Stimulated activated naive CD8-positive, alpha-beta T cell treated with anti-CD3 and anti-CD28 coated beads, Interleukin-15, Interleukin-2, amounts not matched to agents 100 U/mL and 50 U/mL, for 24 hours (primary cell): Measurements from ENCODE around the gene DNAJC6.

ENCODE experiments used
- ATAC-seq: fragments of 150-1000 bp; cut with Tn5 transposase; one replicate; pipeline ENCODE4 v1.10.0; 2021
- DNase-seq: peaks from one replicate; pipeline ENCODE4 v3.0.0; 2021

DNAJC6 gene

DNA sequence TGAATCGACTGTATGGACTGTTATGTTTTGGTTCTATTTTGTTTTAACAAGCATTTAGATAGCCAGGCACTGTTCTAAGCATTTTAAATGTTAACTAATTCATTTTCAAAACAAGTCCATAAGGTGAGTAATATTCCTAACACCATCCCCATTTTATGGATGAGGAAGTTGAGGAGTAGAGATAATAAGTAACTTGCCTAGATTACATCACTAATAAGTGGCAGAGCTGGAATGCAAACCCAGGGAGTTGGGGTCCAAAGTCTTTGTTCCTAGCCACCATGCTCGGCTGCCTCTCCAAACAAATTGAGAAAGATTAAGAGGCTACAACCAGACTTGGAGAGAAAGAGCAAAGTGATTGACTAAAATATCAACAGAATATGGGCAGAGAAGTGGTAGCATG lies 98.5 kb downstream of the DNAJC6 start:
- DNase-seq (no peak), ATAC-seq (no peak)

DNA sequence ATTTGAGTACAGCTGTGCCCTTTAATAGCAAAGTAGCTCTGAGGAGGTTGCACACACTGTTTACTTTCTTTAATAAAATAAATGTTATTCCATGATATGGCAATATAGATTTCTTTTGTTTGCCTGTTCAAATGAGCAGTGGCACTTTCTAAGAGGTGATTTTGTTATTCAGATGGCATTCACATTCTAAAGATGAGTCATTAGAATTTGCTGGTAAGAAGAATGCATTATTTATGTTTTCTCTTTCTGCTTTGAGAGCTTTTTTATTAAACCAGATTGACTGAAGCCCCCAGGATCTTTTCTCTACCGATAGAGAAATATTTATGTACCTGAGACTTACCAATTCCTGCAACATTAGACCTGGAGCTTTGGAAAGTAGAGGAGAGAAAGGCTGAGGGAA lies 100.0 kb downstream of the DNAJC6 start:
- DNase-seq: no peak
- ATAC-seq: no peak

DNA sequence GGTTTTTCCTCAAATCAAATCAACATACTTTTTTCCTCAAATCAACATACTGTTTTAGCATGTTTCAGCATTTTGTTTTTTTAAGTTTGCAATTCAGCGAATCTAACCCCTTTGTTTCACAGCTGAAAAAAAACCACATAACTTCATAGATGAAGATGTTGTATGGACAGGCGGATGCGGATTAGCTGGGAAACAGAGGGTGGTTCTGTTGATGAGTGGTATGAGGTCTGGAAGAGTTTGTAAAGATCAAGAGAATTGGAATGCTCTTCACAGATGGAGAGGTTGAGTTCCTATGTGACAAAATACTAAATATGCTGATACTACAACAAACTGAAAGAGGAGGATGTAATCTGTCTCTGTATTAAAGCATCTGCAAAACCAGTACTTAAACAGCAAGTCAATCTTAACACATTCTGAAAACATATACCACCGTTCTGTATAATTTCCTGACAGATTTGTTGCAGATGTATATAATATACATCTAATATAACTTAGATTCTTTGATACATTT lies 100.5 kb downstream of the DNAJC6 start:
- no peak for ATAC-seq
- DNase-seq: no peak

DNA sequence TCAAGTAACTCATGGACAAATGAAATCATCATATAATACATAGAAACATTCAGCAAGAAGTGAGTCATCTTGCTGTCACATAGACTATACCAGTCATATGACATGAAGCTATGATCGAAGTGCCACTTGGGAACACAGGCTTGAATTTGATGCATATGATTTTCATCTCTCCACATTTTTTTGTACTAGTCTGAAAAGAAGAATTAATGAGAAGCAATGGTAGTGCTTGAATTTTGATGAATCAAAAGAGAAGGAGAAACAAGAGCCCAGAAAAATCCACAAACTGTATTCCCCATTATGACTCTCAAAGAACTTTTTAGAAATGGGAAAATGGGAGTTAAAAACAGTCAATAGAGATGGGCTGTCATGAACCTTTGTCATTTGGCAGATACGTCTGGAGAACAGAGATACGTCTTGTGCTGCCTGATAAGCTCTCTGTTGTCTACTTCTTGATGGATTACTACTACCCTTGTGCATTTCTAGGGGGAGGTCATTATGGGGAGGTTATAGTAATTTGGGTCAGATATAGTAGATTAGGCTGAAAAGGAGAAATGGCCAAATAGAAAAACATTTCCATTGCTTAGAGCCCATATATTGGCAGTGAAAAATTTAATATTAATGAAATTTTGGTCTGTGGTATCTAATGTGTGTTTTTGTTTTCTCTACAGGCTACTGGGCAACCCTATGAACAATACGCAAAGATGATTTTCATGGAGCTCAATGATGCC lies 103.1 kb downstream of the DNAJC6 start:
- DNase-seq (no peak), ATAC-seq (peak; percentile 61)

DNA sequence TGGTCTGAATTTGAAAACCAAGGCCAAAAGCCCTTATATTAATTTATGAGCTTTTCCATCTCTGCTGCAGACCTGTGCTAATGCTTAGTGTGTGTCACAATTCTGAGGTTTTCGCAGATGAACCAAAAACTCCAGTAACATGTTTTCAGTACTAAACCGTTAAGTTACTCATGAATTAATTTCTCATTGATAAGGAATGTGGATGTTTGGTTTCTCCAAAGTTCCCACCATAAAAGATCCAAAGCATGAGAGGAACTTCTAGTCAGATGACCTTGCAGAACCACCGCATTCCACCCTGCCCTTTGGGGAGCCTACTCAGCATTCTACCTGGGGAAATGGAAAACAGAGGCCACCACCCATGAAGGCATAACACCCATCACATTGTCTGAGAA lies 103.6 kb downstream of the DNAJC6 start:
- no peak for ATAC-seq
- DNase-seq: no peak

DNA sequence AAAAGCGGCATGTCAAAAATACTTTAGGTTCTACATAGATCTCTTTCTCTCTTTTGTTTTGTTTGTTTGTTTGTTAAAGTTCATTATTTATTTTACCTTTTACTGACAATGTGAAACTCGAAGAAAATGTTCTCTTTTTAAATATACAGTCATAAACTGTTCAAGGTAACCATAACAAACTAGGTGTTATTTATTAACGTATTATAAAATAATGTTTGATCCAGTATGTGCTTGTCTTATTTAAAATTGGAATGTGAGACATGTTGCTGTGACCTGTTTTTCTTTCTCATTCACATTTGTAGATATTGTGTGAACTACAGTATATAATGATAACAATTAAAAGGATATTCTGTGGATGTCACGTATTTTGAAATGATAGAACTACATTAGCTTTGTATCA lies 105.2 kb downstream of the DNAJC6 start:
- ATAC-seq (no peak), DNase-seq (no peak)

DNA sequence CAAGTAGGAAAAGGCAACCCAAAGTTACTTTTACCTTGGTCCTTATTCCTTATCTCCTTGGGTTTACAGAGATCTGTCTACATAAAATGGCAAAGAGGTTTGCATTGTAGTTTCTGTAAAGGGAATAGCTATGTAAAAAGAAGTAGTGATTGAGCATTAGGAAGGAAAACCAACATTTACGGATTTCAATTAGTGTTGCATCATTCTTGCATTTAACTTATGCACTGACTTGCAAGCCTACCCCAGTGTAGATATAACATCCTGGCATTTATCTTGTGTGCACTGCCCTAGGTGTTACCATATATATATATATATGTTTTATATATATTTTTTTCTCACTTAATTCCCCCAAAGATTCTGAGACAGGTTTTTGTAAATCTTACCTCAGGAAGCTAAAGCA lies 107.4 kb downstream of the DNAJC6 start:
- ATAC-seq (no peak), DNase-seq (no peak)

DNA sequence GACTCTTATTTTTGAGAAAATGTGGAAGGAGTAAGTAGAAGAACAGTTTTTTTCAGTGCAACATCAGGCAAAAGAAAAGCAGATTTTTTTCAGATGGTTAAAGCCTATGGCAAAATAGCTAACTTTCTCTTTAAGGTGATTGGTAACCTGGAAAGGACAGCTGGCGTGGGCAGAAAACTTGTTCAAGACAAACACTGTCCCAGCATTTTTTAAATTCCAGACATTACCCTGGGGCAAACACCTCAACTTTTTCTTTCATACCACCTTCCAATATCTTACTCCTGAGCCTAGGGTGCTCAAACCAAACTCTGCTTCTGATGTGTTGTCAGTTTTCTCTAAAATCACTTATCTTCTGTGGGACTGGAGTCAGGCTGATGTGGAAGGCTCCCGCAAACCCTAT lies 108.4 kb downstream of the DNAJC6 start:
- ATAC-seq (no peak), DNase-seq (no peak)

DNA sequence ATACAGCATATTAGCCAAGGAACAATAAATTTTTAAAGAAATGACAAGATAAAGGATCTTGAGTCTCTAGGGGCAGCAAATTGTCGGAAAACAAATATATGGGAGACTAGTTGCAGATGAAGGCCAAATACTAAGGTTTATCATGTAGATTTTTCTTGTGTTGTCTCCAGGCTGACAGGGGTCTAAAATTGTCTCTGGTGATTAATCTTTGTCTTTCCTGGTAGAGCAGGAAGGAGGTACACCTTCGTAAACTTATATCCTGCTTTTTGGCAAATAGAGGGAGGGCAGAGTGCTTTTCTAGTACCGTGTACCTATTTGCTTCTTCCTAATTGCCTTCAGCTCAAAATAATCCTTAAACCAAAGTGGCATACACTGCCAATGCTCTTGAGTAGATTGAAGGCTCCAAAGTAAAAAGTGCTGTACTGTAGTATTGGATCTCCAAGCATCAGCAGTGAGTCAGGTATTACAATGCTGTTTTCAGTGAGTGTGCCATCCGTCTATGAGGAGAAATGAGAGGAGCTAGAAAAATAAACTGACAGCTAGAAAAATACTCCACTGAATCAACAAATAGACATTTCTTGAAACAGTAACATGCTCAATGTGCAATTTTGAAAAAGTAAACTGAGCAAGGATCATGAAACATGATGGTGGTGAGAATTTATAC lies 109.3 kb downstream of the DNAJC6 start:
- ATAC-seq (no peak), DNase-seq (no peak)

DNA sequence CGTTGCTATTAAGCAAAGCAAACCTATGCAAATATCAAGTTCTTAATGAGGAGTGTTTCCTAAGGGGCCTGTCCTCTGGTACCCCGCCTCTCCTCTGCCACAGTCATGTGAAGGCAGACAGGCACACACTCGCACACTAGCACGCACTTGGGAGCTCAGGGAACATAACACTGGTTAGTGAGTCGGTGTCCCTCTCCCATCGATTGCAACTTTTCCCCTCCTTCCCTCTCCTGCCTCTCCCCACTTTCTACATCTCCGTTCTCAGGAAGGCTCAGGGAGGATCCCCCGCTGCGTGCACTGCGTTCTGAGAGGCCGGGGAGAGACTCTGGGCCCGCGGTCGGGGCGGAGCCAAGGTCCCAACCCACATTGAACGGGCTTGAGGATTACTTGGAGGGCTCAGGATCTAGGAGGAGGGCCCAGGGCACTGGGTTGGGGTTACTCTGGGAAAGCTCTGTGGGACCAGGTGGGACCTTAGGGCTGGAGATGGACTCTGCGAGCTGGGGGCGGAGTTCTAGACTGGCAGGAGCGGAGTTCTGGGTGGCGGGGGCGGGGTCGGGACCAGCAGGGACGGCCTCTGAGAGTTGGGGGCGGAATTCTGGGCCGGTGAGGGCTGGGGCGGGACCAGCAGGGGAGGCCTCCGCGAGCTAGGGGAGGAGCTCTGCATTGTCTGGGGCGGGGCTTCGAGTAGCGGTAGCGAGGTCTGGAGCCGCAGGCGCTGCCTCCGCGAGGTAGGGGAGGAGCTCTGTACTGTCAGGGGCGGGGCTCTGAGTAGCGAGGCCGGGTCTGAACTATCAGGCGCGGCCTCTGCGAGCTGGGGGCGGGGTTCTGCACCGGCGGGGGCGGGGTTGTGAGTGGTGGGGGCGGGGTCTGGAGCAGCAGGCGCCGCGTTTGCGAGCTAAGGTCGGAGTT lies 110.6 kb downstream of the DNAJC6 start:
- DNase-seq (peak; percentile 98), ATAC-seq (peak; percentile 96)

DNA sequence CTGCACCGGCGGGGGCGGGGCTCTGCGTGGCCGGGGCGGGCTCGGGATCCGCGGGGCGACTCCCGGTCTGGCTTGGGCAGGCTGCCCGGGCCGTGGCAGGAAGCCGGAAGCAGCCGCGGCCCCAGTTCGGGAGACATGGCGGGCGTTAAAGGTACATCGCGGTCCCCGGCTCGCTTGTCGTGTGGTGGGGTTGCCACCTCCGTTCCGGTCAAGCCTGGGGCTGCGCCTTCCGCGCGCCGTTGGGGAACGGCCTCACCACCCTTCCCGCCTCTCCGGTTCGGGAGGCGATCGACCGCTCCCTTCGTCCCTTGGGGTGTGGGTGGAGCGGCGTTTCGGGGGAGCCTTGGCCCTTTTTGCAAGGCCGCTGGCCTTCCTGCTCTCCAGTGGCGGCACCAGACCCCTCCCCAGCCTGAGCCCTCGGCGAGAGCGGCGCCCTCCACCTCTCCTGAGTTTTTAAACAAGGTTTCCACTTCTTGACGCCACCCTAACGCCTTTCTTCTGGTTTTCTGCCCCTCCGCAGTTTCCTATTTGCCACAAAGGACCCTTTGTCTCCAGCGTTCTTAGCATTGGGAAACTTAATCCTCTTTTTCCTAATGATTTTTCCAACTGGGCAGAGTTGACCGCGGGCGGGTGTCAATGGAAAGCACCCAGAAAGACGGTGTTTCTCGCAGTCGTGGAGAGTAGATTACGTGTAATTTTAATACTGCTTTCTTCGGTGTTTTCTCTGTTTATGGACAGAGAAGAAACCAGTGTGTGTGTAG lies 111.4 kb downstream of the DNAJC6 start, which contains the start of the genes LEPR and LEPROT:
Gene LEPR, plus strand, starts transcription at position 79 of the 761 bp plus-strand sequence. CDS start 144,898 bp downstream, outside the sequence.
Gene LEPROT, plus strand, starts transcription at position 79 of the 761 bp plus-strand sequence. Its CDS starts 57 bp downstream, at position 136.
- DNase-seq: no peak
- ATAC-seq: no peak

DNA sequence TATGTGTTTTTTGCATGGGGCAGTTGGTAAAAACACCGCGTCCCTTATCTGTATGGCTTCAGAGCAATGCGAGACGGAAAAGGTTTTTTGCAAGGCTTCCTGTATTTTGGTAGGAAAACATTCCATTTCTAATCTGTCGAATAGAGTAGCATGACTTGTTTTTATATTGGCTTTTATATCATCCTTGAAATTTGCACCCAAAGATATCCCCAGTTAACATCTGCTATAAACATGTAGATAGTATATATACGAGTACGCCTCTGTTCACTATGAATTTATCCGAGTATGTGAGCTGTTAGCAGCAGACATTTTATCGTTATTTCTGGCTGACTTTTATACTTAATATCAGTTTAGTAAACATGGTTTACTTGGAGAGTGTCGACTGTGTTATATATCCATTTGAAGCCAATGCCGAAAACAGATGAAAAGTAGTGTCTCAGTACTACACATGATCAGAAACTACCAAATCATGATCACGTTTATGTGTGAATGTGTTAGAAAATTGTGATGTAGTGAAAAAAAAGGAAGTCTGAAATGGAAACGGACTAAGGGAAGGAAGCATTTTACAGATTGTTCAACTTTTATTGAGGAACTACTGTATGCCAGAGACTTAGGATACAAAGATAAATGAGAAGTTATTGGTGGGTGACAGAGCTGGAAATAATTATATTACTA lies 112.1 kb downstream of the DNAJC6 start:
- DNase-seq (no peak), ATAC-seq (no peak)

DNA sequence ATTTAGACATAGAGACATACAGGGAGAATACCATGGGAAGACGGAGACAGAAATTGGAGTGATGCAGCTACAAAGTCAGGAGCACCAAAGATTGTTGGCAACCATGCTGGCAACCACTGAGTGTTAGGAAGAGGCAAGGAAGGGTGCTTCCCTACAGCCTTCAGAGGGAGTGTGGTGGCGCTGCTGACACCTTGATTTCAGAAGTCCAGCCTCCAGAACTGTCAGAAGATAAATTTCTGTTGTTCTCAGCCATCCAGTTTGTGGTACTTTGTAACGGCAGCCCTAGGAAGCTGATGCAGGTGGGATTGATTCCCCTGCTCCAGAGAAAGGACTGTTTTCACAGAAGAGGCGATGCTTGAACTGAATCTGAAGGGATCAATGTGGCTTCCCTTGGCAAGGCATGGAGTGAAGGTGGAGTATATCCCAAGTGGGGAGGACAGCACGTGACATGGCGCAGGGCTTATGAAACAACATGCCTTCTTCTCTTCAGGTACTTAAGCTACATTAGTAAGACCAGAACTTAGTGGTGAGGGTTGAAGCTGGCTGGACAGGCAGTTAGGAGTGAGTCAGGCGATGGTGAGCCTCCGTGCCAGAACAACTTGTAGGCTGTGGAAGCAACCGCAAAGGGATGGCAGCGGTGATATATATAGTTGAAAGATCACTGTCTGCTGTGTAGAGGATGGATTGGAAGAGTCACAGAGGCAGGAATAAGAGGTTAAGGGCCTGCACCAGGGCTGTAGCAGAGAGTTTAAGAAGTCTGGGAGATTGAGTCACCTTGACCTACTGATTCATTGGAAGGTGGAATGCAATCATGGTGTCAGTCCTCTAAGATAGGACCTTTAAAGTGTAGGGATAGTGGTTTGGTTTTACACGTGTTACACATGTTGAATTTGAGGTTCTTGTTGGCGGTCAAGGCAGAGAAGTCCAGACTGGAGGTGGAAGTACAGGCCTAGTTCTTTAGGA lies 113.2 kb downstream of the DNAJC6 start:
- DNase-seq: no peak
- ATAC-seq: no peak

DNA sequence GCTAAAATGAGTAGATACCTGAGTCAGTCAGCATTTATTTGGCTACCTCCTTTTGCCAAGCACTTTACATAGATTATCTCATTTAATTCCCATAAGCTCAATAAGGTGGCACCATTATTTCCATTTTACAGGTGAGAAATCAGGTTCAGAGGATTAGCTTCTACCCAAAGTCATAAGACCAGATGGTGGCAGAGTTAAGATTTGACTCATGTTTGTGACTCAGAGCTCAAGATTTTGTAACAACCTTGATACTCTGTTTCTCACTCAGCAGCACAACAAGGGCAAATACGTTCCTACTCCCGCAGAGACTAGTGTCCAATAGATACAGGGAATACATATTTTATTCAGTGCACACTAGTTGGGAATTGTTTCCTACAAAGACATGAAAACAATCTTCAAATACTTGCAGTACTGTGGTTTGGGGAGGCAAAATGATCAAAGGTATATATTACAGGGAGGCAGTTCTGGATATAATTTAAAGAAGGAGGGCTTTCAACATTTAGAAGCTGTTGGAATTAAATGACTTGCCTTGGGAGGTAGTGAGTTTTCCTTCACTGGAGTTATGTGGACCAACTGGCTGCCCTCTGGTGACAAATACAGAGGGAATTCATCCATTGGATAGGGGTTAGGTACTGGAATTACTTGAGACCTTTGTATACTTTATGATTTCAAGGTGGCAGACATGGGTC lies 114.7 kb downstream of the DNAJC6 start:
- no peak for DNase-seq

DNA sequence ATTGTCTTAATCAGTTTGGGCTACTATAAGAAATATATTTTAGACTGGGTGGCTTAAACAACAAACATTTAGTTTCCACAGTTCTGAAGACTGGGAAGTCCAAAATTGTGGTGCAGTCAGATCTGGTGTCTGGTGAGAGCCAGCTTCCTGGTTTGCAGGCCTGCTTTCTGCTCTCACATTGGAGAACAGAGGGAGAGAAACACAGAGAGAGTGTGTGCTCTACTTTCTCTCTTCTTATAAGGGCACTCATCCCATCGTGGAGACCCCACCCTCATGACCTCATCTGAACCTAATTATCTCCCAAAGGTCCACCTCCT lies 115.2 kb downstream of the DNAJC6 start:
- ATAC-seq (no peak), DNase-seq (no peak)

More for the DNA sequence above, 114.7 kb downstream of the DNAJC6 start:
- ATAC-seq: no peak

DNA sequence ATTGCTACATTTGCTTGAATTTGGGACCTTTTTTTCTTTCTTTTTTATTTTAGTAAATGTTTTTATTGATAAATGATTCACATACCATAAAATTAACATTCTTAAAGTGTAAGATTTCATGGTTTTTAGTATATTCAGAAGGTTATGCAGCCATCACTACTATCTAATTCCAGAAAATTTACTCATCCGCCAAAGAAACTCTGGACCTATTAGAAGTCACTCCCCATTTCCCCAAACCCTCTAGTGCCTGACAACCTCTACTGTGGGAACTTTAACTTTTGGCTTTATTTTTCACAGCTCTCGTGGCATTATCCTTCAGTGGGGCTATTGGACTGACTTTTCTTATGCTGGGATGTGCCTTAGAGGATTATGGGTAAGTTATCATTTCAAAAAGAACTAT lies 115.7 kb downstream of the DNAJC6 start:
- no peak for DNase-seq
- no peak for ATAC-seq

DNA sequence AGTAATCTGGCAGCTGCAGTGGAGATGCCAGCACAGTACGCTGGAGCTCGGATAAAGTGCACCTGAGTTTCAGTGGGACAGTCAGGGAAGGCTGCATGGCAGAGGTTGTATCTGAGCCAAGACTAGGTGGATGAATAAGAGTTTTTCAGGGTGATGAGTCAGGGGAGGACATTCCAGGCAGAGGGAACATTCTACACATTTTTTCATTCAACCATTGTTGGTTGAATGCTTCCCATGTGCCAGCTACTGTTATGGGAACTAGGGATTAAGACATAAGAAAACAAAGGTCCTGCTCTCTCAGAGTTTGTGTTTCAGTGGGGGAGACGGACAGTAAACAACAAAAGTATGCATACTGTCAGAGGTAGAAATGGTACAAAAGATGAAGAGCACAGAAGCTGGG lies 116.4 kb downstream of the DNAJC6 start:
- DNase-seq (no peak), ATAC-seq (no peak)

DNA sequence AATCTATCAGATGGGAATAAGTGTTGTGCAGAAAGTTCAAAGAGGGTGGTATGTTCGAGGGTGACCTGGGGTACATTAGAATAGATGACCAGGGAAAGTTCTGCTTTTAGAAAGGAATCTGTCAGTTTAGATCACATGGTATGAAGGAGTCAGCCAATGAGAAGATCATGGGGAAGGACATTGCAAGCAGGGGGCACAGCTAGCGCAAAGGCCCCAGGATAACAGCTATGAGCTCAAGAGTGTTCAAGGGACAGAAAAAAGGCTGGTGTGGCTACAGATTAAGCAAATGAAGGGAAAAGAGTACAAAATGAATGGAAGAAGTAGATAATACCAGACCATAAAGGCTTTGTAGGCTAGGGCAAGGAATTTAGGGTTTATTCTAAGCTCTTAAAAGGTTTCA lies 119.7 kb downstream of the DNAJC6 start:
- DNase-seq: no peak
- no peak for ATAC-seq

DNA sequence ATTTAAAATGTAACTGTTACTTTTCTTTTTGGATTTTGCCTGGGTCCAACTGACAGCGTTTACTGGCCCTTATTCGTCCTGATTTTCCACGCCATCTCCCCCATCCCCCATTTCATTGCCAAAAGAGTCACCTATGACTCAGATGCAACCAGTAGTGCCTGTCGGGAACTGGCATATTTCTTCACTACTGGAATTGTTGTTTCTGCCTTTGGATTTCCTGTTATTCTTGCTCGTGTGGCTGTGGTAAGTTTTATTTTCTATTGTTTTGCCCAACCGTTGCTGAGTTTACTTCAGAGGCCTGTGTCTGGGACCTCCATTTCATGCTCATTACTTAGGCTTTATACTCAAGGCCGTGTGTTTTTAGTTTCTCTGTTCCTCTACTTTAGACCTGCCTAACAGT lies 120.5 kb downstream of the DNAJC6 start:
- ATAC-seq: no peak
- no peak for DNase-seq
